HEK293T (cell line): ENCODE measurements around the gene C19orf25.

Experiments used
- CTCF ChIA-PET: fragments of 350-600 bp; formaldehyde crosslinking; extraction: SDS; loops from one replicate; lab custom pipeline; 2021; ENCODE audit warnings: antibody characterized with exemption, inconsistent platforms; lab: Yijun Ruan, JAX
- POLR2A ChIA-PET: fragments of 350-600 bp; formaldehyde crosslinking; extraction: SDS; loops from one replicate; lab custom pipeline; 2020; ENCODE audit warnings: antibody characterized with exemption, inconsistent platforms; lab: Yijun Ruan, JAX
- DNase-seq: peaks from one replicate; pipeline ENCODE4 v3.0.0; 2012; ENCODE audit warnings: mixed read lengths; ENCODE audit errors: extremely low spot score
- ARNT ChIP-seq: fragments of 450-650 bp; IDR thresholded peaks from 2 replicates; pipeline ENCODE4 v1.6.1; 2017; ENCODE audit warnings: mild to moderate bottlenecking
- BHLHE40 ChIP-seq: fragments of 450-650 bp; IDR thresholded peaks from 2 replicates; pipeline ENCODE4 v1.6.1; 2016; ENCODE audit warnings: mild to moderate bottlenecking, moderate library complexity, borderline replicate concordance
- CTBP1 ChIP-seq: fragments of 450-650 bp; IDR thresholded peaks from 2 replicates; pipeline ENCODE4 v1.6.1; 2016; ENCODE audit warnings: borderline replicate concordance
- ELF4 ChIP-seq: fragments of 450-650 bp; IDR thresholded peaks from 2 replicates; pipeline ENCODE4 v1.6.1; 2017; ENCODE audit warnings: antibody characterized with exemption
- FOXA1 ChIP-seq: fragments of 450-650 bp; IDR thresholded peaks from 2 replicates; pipeline ENCODE4 v1.6.1; 2016; ENCODE audit warnings: mild to moderate bottlenecking
- FOXK2 ChIP-seq: fragments of 450-650 bp; IDR thresholded peaks from 2 replicates; pipeline ENCODE4 v1.6.1; 2016; ENCODE audit warnings: mild to moderate bottlenecking
- FOXM1 ChIP-seq: fragments of 450-650 bp; IDR thresholded peaks from 2 replicates; pipeline ENCODE4 v1.6.1; 2017; ENCODE audit warnings: mild to moderate bottlenecking, borderline replicate concordance
- HDGF ChIP-seq: fragments of 450-650 bp; IDR thresholded peaks from 2 replicates; pipeline ENCODE4 v1.6.1; 2017; ENCODE audit warnings: antibody characterized with exemption, borderline replicate concordance
- L3MBTL2 ChIP-seq: fragments of 450-650 bp; conservative IDR thresholded peaks from 2 replicates; pipeline ENCODE4 v1.6.1; 2016; ENCODE audit warnings: mild to moderate bottlenecking
- LEF1 ChIP-seq: fragments of 450-650 bp; IDR thresholded peaks from 2 replicates; pipeline ENCODE4 v1.6.1; 2017; ENCODE audit warnings: mild to moderate bottlenecking, borderline replicate concordance
- NFRKB ChIP-seq: fragments of 450-650 bp; IDR thresholded peaks from 2 replicates; pipeline ENCODE4 v1.6.1; 2016; ENCODE audit warnings: mild to moderate bottlenecking, moderate library complexity
- PKNOX1 ChIP-seq: fragments of 450-650 bp; IDR thresholded peaks from 2 replicates; pipeline ENCODE4 v1.6.1; 2016
- SP1 ChIP-seq: fragments of 450-650 bp; IDR thresholded peaks from 2 replicates; pipeline ENCODE4 v1.6.1; 2017
- SUZ12 ChIP-seq: fragments of 450-650 bp; IDR thresholded peaks from 2 replicates; pipeline ENCODE4 v1.6.1; 2016; ENCODE audit warnings: mild to moderate bottlenecking
- TARDBP ChIP-seq: fragments of 450-650 bp; IDR thresholded peaks from 2 replicates; pipeline ENCODE4 v1.6.1; 2016
- ZNF384 ChIP-seq: fragments of 450-650 bp; IDR thresholded peaks from 2 replicates; pipeline ENCODE4 v1.6.1; 2016

The C19orf25 gene

GRCh38 chr19:1486720-1487575 is 7.9 kb upstream of the C19orf25 start:
- CTCF ChIA-PET: no interaction called here
- TF ChIP-seq BHLHE40 (no peak), FOXK2 (no peak), HDGF (no peak), NFRKB (no peak), SUZ12 (no peak), SP1 (no peak), LEF1 (no peak), ELF4 (no peak), TARDBP (no peak), L3MBTL2 (no peak), FOXM1 (no peak), CTBP1 (no peak), PKNOX1 (no peak), FOXA1 (no peak), ARNT (no peak), ZNF384 (no peak)
- POLR2A ChIA-PET: no interaction called here
- no peak for DNase-seq

- POLR2A ChIA-PET: no interaction called here
Measured at GRCh38 chr19:1483979-1484428, 5.0 kb upstream of the C19orf25 start.

DNA sequence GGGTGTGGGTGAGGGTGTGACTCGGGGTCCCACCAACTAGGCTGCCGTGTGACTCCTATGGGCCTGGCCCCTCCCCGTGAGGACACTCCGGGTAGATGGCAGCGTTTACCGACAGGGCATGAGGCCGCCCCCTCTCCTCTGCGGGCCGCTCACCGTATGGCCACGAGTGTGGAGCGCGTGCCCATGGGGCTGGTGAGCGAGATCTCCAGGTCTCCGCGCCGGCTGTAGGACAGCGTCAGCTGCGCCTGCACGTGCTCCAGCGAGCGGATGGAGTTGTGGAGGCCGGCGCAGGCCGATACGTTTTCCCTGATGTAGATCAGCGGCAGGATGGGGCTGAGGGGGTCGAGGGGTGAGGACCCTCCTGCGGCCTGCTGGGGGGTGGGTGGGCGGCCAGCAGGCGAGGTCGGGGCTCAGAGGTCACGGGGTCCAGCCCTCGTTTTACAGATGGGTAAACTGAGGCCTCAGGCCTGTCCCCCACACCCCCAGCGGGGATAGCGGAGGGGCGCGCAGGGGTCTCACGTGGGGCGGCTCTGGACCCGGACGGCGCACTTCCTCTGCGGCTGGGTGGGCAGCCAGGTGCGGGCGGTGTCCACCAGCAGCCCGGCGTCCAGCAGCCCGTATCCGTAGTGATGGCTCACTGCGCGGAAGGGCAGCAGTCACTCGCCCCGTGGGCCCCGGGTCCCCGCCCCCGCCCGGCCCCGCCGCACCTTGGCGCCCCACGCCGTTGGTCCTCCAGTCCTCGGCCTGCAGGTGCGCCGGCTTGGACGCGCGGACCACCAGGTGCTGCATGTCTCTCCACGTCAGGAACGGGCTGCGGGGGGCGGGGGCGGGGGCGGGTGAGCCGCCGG is 4.3 kb upstream of the C19orf25 start:
- DNase-seq: no peak
- TF ChIP-seq FOXK2: no peak
- TF ChIP-seq CTBP1: no peak
- CTCF ChIA-PET: no interaction called here
- POLR2A ChIA-PET: no interaction called here

More at GRCh38 chr19:1483979-1484428, 5.0 kb upstream of the C19orf25 start:
- no peak for DNase-seq
- TF ChIP-seq CTBP1 (no peak), L3MBTL2 (no peak), HDGF (no peak), LEF1 (no peak), FOXA1 (no peak), FOXM1 (no peak), ELF4 (no peak), ZNF384 (no peak), FOXK2 (no peak), TARDBP (no peak), SUZ12 (no peak), PKNOX1 (no peak), SP1 (no peak), NFRKB (no peak), BHLHE40 (no peak), ARNT (no peak)
- CTCF ChIA-PET: no interaction called here

GRCh38 chr19:1482361-1483130 is 3.5 kb upstream of the C19orf25 start:
- ChIA-PET POLR2A (interaction anchor here (1.2 kb wide), 1 partner anchor 8 kb away, joined by 3 read pairs; the partner anchor contains the start of gene REEP6), CTCF (no interaction called here)
- TF ChIP-seq CTBP1 (no peak), SP1 (no peak), PKNOX1 (no peak), LEF1 (no peak), FOXM1 (no peak), ARNT (no peak), L3MBTL2 (no peak), NFRKB (no peak)
- no peak for DNase-seq

DNA sequence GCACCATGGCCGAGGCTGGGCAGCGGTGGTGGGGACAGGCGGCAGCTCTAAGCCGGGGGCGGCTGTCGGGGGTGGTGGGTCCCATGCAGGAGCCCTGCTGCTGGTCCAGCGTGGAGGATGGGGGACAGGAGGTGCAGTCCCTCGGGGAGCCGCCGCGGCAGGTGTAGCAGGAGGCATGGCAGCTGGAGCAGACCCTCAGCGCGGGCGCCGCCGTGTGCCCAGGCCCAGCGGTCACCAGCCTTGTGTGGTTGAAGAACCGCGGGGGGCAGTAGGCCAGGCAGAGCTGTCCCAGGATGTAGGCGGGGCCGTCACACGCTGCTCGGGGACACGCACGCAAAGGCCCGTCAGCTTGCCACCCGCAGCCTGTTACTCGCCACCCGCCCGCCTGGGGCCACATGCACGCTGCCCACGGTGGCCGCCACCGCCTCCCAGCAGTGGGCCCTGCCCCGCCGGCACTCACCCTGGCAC is 2.9 kb upstream of the C19orf25 start:
- ChIA-PET CTCF (no interaction called here), POLR2A (interaction anchor here (1.2 kb wide), 1 partner anchor 9 kb away, joined by 3 read pairs; the partner anchor contains the start of gene REEP6)
- no peak for TF ChIP-seq NFRKB
- TF ChIP-seq L3MBTL2: no peak
- TF ChIP-seq TARDBP: no peak
- no peak for TF ChIP-seq FOXA1
- TF ChIP-seq HDGF: no peak
- TF ChIP-seq SP1: no peak
- TF ChIP-seq BHLHE40: no peak
- no peak for DNase-seq
